ENCODE data around the gene RASA2.

RASA2 gene

GRCh38 chr3:141484701-141485287 is 2.0 kb upstream of the RASA2 start:
- Histone ChIP-seq H3F3A (ENCODE audit: insufficient read depth, low read length) (peaks cover 26% of the 10 kb centered on the region), H3K4me2 (ENCODE audit: low read depth, low read length) (no peak overlapping the region), H3K36me3 (replicated peaks; ENCODE audit: insufficient read depth, low read length) (no peaks in the 10 kb centered on the region), H3K4me1 (ENCODE audit: low read length) (peaks cover 17% of the 10 kb centered on the region), H3K27ac (ENCODE audit: low read length) (no peak overlapping the region), H3K79me2 (ENCODE audit: low read length) (peaks cover 25% of the 10 kb centered on the region), H3K9me3 (replicated peaks; ENCODE audit: insufficient read depth, low read length) (no peaks in the 10 kb centered on the region), H3K9me2 (replicated peaks; ENCODE audit: insufficient read depth, low read length) (no peaks in the 10 kb centered on the region), H3K4me3 (ENCODE audit: low read length) (no peak overlapping the region), H2AFZ (ENCODE audit: low read length) (no peak overlapping the region), H3K27me3 (replicated peaks; ENCODE audit: insufficient read depth, low read length) (no peaks in the 10 kb centered on the region), H4K20me1 (ENCODE audit: insufficient read depth, low read length) (no peaks in the 10 kb centered on the region), H3K9ac (ENCODE audit: low read length) (no peak overlapping the region)
- TF ChIP-seq CTCF (IDR thresholded peaks at IDR 0.05; ENCODE audit: low read length) (no peak), EZH2 (optimal IDR thresholded peaks at IDR 0.05; ENCODE audit: low read depth, low read length) (no peak), EZH2phosphoT487 (IDR thresholded peaks at IDR 0.05; ENCODE audit: low read length) (no peak)
- no peak for DNase-seq

GRCh38 chr3:141485641-141486495 is 959 bp upstream of the RASA2 start:
- Histone ChIP-seq H3K4me3 (ENCODE audit: low read length) (no peak overlapping the region; the same call in 1 of the 2 replicates), H3K9me2 (replicated peaks; ENCODE audit: insufficient read depth, low read length) (no peaks in the 10 kb centered on the region), H4K20me1 (ENCODE audit: insufficient read depth, low read length) (no peaks in the 10 kb centered on the region), H3K9me3 (replicated peaks; ENCODE audit: insufficient read depth, low read length) (no peaks in the 10 kb centered on the region), H3F3A (ENCODE audit: insufficient read depth, low read length) (peaks cover 27% of the 10 kb centered on the region), H3K9ac (ENCODE audit: low read length) (no peak overlapping the region), H2AFZ (ENCODE audit: low read length) (no peak overlapping the region), H3K4me2 (ENCODE audit: low read depth, low read length) (peak overlapping the region; percentile 77), H3K27ac (ENCODE audit: low read length) (no peak overlapping the region), H3K36me3 (replicated peaks; ENCODE audit: insufficient read depth, low read length) (peaks cover 6% of the 10 kb centered on the region; the same call in 1 of the 2 replicates), H3K4me1 (ENCODE audit: low read length) (peaks cover 28% of the 10 kb centered on the region), H3K27me3 (replicated peaks; ENCODE audit: insufficient read depth, low read length) (no peaks in the 10 kb centered on the region), H3K79me2 (ENCODE audit: low read length) (peaks cover 35% of the 10 kb centered on the region)
- no peak for DNase-seq
- TF ChIP-seq CTCF (IDR thresholded peaks at IDR 0.05; ENCODE audit: low read length) (no peak), EZH2phosphoT487 (IDR thresholded peaks at IDR 0.05; ENCODE audit: low read length) (no peak), EZH2 (optimal IDR thresholded peaks at IDR 0.05; ENCODE audit: low read depth, low read length) (no peak)

- no peaks in the 10 kb centered on the region for H3K9me2 ChIP-seq (replicated peaks; ENCODE audit: insufficient read depth, low read length)
- TF ChIP-seq EZH2 (optimal IDR thresholded peaks at IDR 0.05; ENCODE audit: low read depth, low read length) (no peak), CTCF (IDR thresholded peaks at IDR 0.05; ENCODE audit: low read length) (no peak), EZH2phosphoT487 (IDR thresholded peaks at IDR 0.05; ENCODE audit: low read length) (no peak)
- H3F3A ChIP-seq (ENCODE audit: insufficient read depth, low read length) = peaks cover 27% of the 10 kb centered on the region
- no peak overlapping the region for H3K27ac ChIP-seq (ENCODE audit: low read length)
- peaks cover 41% of the 10 kb centered on the region for H3K79me2 ChIP-seq (ENCODE audit: low read length)
- peak overlapping the region; percentile 77 for H3K4me2 ChIP-seq (ENCODE audit: low read depth, low read length)
- H3K36me3 ChIP-seq (replicated peaks; ENCODE audit: insufficient read depth, low read length) = peaks cover 7% of the 10 kb centered on the region; the same call in 1 of the 2 replicates
- H2AFZ ChIP-seq (ENCODE audit: low read length) = peak overlapping the region; percentile 57; the same call in 1 of the 2 replicates
- peak overlapping the region; percentile 53; the same call in 1 of the 2 replicates for H3K4me3 ChIP-seq (ENCODE audit: low read length)
- peak overlapping the region; percentile 45; the same call in 1 of the 2 replicates for H3K9ac ChIP-seq (ENCODE audit: low read length)
- no peaks in the 10 kb centered on the region for H3K27me3 ChIP-seq (replicated peaks; ENCODE audit: insufficient read depth, low read length)
- H3K9me3 ChIP-seq (replicated peaks; ENCODE audit: insufficient read depth, low read length) = no peaks in the 10 kb centered on the region
- H3K4me1 ChIP-seq (ENCODE audit: low read length) = peaks cover 32% of the 10 kb centered on the region
- DNase-seq = no peak
- no peaks in the 10 kb centered on the region for H4K20me1 ChIP-seq (ENCODE audit: insufficient read depth, low read length)
Observed at GRCh38 chr3:141486496-141486745, 406 bp upstream of the RASA2 start.
